Choroid plexus epithelial cell (primary cell): Measurements from ENCODE around the gene PROX2.

Source experiments
- DNase-seq: peaks from one replicate; pipeline ENCODE4 v3.0.0-alpha.2; 2010; ENCODE audit warnings: low read depth
- H3K4me3 ChIP-seq: 2 replicates; pipeline ENCODE4 v1.5.1; 2011; ENCODE audit warnings: low read depth, mild to moderate bottlenecking, control low read depth, low read length, moderate library complexity
- TF ChIP-seq, protein P1 (sequence below): conservative IDR thresholded peaks from 2 replicates; pipeline ENCODE4 v1.5.1; 2011; ENCODE audit warnings: low read depth, mild to moderate bottlenecking, control low read depth, inconsistent platforms, low read length, moderate library complexity

Gene PROX2

GRCh38 chr14:74841230-74842207, 34.4 kb downstream of the PROX2 start:
- no peak overlapping the region for H3K4me3 ChIP-seq
- TF ChIP-seq, protein P1, sequence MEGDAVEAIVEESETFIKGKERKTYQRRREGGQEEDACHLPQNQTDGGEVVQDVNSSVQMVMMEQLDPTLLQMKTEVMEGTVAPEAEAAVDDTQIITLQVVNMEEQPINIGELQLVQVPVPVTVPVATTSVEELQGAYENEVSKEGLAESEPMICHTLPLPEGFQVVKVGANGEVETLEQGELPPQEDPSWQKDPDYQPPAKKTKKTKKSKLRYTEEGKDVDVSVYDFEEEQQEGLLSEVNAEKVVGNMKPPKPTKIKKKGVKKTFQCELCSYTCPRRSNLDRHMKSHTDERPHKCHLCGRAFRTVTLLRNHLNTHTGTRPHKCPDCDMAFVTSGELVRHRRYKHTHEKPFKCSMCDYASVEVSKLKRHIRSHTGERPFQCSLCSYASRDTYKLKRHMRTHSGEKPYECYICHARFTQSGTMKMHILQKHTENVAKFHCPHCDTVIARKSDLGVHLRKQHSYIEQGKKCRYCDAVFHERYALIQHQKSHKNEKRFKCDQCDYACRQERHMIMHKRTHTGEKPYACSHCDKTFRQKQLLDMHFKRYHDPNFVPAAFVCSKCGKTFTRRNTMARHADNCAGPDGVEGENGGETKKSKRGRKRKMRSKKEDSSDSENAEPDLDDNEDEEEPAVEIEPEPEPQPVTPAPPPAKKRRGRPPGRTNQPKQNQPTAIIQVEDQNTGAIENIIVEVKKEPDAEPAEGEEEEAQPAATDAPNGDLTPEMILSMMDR, result no peak
- DNase-seq, result no peak

DNA sequence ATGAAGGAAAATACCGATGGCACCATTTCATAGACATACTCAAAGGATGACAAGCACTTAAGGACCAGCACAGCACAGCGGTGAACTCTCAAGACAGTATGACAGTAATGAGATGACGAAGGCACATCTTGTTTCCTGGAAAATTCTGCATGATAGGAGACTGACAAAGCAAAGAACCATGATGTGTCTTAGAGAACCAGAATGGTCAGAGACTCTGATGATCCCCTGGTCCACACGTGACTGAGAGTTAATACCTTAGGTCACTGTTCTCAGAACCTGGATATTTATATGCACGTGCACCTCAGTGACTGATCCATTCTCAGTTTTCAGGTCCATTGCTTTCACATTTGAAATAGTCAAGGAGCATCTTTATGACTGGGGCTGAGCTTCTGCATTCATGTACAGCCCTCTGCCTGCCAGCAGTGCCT, 35.3 kb downstream of the PROX2 start:
- no peak overlapping the region for H3K4me3 ChIP-seq
- no peak for DNase-seq
- TF ChIP-seq, protein P1, result no peak

DNA sequence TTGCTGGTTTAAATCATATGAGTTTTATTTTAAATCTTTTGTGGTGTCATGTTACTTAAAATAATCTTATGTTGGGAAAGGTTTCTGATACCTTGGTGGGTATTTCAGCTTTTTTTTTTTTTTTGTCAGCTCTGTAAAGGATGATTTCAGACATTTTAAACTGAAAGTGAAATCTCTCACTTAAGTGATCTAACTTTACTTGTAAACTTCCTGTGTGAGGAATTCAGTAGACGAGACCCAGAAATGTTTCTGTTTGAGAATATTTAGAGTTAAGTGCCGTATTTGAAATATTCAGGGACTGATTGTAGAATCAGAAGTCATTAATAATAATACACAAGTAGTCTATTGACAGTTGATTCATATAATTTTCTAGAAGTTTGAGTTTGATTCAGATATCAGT, 37.8 kb downstream of the PROX2 start:
- DNase-seq, result peak; percentile 51
- H3K4me3 ChIP-seq, result no peak overlapping the region
- TF ChIP-seq, protein P1, result no peak

- peak; percentile 62 for DNase-seq
Measured at GRCh38 chr14:74836251-74836960, 39.5 kb downstream of the PROX2 start.

GRCh38 chr14:74835645-74836250, 40.2 kb downstream of the PROX2 start:
- TF ChIP-seq, protein P1, result no peak
- no peak for DNase-seq
- H3K4me3 ChIP-seq, result no peak overlapping the region

More at GRCh38 chr14:74836251-74836960, 39.5 kb downstream of the PROX2 start:
- no peak overlapping the region for H3K4me3 ChIP-seq
- TF ChIP-seq, protein P1, result no peak

- H3K4me3 ChIP-seq, result no peak overlapping the region
- TF ChIP-seq, protein P1, result no peak
- peak; percentile 37 for DNase-seq
Measured at GRCh38 chr14:74834692-74835392, 41.1 kb downstream of the PROX2 start.
